Measurements from ENCODE around the gene PARD3. TPM values are rescaled to one million over a fixed set of nuclear protein-coding genes. Genes with fewer than 3 reads are reported as not detected.
"Not testable (repeated sequence)": the region's sequence is repeated elsewhere in the genome, so short reads cannot be mapped to it uniquely, and the experiment has no call there.

PARD3 gene
- polyA plus RNA-seq, 1 donor from 2014 or later = 12.4 TPM

DNA sequence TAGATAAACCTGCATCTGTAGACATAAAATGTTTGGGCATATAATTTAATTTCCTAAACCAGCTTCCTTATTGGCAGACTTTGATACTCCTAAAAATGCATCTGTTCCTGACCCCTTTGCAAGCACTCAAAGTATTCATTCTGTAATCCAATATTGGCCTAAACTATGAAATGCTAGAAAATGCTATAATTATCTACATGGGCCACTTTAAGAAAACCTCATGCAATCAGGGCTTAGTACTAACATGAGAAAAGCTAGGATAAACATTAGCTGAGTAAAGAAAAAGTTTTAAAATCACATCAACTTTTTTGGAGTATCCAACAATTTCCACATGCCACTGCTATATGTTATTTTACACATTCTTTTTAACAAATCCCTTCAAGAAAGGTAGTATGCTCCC lies 57.2 kb downstream of the PARD3 start:
- Histone ChIP-seq H3K79me2 (replicated peaks; ENCODE audit: insufficient read depth, low read length) (peaks cover 30% of the 10 kb centered on the region), H3K36me3 (ENCODE audit: insufficient read depth, low read length) (no peaks in the 10 kb centered on the region), H3K27me3 (ENCODE audit: insufficient read depth, low read depth, low read length) (no peaks in the 10 kb centered on the region), H3K4me3 (ENCODE audit: low read length) (no peak overlapping the region), H3K9me3 (ENCODE audit: low read length) (no peaks in the 10 kb centered on the region), H3K9me2 (ENCODE audit: insufficient read depth, low read length) (no peaks in the 10 kb centered on the region), H2AFZ (ENCODE audit: low read depth, low read length) (no peak overlapping the region), H3F3A (ENCODE audit: insufficient read depth, low read length, poor library complexity, severe bottlenecking) (no peaks in the 10 kb centered on the region), H3K27ac (ENCODE audit: low read length) (no peak overlapping the region), H3K9ac (ENCODE audit: low read length) (no peak overlapping the region), H4K20me1 (ENCODE audit: insufficient read depth) (no peaks in the 10 kb centered on the region), H3K4me2 (ENCODE audit: low read length) (no peak overlapping the region)
- no peak for TF ChIP-seq POLR2AphosphoS5 (IDR thresholded peaks at IDR 0.05)
- TF ChIP-seq EZH2 (IDR thresholded peaks at IDR 0.05; ENCODE audit: borderline replicate concordance, insufficient read depth, low read length, poor library complexity, severe bottlenecking) = no peak
- no peak for TF ChIP-seq TAF1 (IDR thresholded peaks at IDR 0.05; ENCODE audit: low read depth)
- TF ChIP-seq, protein P1, sequence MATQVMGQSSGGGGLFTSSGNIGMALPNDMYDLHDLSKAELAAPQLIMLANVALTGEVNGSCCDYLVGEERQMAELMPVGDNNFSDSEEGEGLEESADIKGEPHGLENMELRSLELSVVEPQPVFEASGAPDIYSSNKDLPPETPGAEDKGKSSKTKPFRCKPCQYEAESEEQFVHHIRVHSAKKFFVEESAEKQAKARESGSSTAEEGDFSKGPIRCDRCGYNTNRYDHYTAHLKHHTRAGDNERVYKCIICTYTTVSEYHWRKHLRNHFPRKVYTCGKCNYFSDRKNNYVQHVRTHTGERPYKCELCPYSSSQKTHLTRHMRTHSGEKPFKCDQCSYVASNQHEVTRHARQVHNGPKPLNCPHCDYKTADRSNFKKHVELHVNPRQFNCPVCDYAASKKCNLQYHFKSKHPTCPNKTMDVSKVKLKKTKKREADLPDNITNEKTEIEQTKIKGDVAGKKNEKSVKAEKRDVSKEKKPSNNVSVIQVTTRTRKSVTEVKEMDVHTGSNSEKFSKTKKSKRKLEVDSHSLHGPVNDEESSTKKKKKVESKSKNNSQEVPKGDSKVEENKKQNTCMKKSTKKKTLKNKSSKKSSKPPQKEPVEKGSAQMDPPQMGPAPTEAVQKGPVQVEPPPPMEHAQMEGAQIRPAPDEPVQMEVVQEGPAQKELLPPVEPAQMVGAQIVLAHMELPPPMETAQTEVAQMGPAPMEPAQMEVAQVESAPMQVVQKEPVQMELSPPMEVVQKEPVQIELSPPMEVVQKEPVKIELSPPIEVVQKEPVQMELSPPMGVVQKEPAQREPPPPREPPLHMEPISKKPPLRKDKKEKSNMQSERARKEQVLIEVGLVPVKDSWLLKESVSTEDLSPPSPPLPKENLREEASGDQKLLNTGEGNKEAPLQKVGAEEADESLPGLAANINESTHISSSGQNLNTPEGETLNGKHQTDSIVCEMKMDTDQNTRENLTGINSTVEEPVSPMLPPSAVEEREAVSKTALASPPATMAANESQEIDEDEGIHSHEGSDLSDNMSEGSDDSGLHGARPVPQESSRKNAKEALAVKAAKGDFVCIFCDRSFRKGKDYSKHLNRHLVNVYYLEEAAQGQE (IDR thresholded peaks at IDR 0.05; ENCODE audit: borderline replicate concordance) = no peak
- TF ChIP-seq, protein P2, sequence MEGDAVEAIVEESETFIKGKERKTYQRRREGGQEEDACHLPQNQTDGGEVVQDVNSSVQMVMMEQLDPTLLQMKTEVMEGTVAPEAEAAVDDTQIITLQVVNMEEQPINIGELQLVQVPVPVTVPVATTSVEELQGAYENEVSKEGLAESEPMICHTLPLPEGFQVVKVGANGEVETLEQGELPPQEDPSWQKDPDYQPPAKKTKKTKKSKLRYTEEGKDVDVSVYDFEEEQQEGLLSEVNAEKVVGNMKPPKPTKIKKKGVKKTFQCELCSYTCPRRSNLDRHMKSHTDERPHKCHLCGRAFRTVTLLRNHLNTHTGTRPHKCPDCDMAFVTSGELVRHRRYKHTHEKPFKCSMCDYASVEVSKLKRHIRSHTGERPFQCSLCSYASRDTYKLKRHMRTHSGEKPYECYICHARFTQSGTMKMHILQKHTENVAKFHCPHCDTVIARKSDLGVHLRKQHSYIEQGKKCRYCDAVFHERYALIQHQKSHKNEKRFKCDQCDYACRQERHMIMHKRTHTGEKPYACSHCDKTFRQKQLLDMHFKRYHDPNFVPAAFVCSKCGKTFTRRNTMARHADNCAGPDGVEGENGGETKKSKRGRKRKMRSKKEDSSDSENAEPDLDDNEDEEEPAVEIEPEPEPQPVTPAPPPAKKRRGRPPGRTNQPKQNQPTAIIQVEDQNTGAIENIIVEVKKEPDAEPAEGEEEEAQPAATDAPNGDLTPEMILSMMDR (IDR thresholded peaks at IDR 0.05; ENCODE audit: poor library complexity, severe bottlenecking) = no peak
- TF ChIP-seq RAD21 (conservative IDR thresholded peaks at IDR 0.05) = no peak
- no peak for TF ChIP-seq EP300 (conservative IDR thresholded peaks at IDR 0.05; ENCODE audit: poor library complexity, severe bottlenecking)

DNA sequence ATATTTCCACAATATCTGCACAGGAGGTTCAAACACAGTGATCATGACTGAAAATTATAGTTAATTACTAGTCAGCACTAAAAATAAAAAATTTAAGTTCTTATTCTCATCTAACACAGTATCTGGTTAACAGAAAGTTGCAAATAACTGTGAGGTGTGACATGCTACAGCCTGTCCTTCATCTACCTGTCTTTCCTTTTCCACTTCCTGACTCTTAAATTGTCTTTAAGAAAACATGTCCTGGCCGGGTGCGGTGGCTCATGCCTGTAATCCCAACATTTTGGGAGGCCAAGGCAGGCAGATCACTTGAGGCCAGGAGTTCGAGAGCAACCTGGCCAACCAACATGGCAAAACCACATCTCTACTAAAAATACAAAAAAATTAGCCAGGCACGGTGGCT lies 57.9 kb downstream of the PARD3 start:
- not testable (repeated sequence) for H3K27ac ChIP-seq (ENCODE audit: low read length); H3K4me3 ChIP-seq (ENCODE audit: low read length); H3K4me2 ChIP-seq (ENCODE audit: low read length); H2AFZ ChIP-seq (ENCODE audit: low read depth, low read length); H4K20me1 ChIP-seq (ENCODE audit: insufficient read depth); H3K9ac ChIP-seq (ENCODE audit: low read length); H3F3A ChIP-seq (ENCODE audit: insufficient read depth, low read length, poor library complexity, severe bottlenecking); H3K36me3 ChIP-seq (ENCODE audit: insufficient read depth, low read length); H3K9me3 ChIP-seq (ENCODE audit: low read length); H3K27me3 ChIP-seq (ENCODE audit: insufficient read depth, low read depth, low read length); H3K9me2 ChIP-seq (ENCODE audit: insufficient read depth, low read length)
- peaks cover 30% of the 10 kb centered on the region for H3K79me2 ChIP-seq (replicated peaks; ENCODE audit: insufficient read depth, low read length)

DNA sequence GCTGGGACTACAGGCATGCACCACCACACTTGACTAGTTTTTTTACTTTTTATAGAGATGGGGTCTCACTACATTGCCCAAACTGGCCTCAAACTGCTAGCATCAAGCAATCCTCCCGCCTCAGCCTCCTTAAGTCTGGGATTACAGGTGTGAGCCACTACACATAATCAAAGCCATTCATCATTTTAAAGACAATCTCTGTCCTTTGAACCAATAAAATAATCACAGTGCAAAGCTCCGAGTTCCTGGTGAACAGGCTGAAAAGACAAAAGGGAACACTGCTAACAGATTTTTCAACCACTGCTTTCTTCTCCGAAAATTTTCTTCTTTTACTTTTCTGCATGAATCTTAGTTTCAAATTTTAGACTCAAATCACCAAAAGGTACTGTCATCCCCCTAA lies 58.5 kb downstream of the PARD3 start:
- H4K20me1 ChIP-seq (ENCODE audit: insufficient read depth) = no peaks in the 10 kb centered on the region
- no peaks in the 10 kb centered on the region for H3K27me3 ChIP-seq (ENCODE audit: insufficient read depth, low read depth, low read length)
- H3K27ac ChIP-seq (ENCODE audit: low read length) = no peak overlapping the region
- TF ChIP-seq EZH2 (IDR thresholded peaks at IDR 0.05; ENCODE audit: borderline replicate concordance, insufficient read depth, low read length, poor library complexity, severe bottlenecking) = no peak
- no peak for TF ChIP-seq MXI1 (conservative IDR thresholded peaks at IDR 0.05; ENCODE audit: poor library complexity, severe bottlenecking)
- no peak for TF ChIP-seq TAF1 (IDR thresholded peaks at IDR 0.05; ENCODE audit: low read depth)
- no peak for TF ChIP-seq EP300 (conservative IDR thresholded peaks at IDR 0.05; ENCODE audit: poor library complexity, severe bottlenecking)
- no peak for TF ChIP-seq RAD21 (conservative IDR thresholded peaks at IDR 0.05)
- TF ChIP-seq, protein P1 (IDR thresholded peaks at IDR 0.05; ENCODE audit: borderline replicate concordance) = no peak
- no peak for TF ChIP-seq SMC3 (conservative IDR thresholded peaks at IDR 0.05; ENCODE audit: poor library complexity)
- no peak for TF ChIP-seq POLR2AphosphoS5 (IDR thresholded peaks at IDR 0.05)
- TF ChIP-seq, protein P2 (IDR thresholded peaks at IDR 0.05; ENCODE audit: poor library complexity, severe bottlenecking) = no peak
- no peaks in the 10 kb centered on the region for H3K9me3 ChIP-seq (ENCODE audit: low read length)
- H3K9ac ChIP-seq (ENCODE audit: low read length) = no peak overlapping the region
- no peaks in the 10 kb centered on the region for H3F3A ChIP-seq (ENCODE audit: insufficient read depth, low read length, poor library complexity, severe bottlenecking)
- no peaks in the 10 kb centered on the region for H3K36me3 ChIP-seq (ENCODE audit: insufficient read depth, low read length)
- H3K4me2 ChIP-seq (ENCODE audit: low read length) = no peak overlapping the region
- H3K4me3 ChIP-seq (ENCODE audit: low read length) = no peak overlapping the region
- H3K79me2 ChIP-seq (replicated peaks; ENCODE audit: insufficient read depth, low read length) = peaks cover 29% of the 10 kb centered on the region
- no peak overlapping the region for H2AFZ ChIP-seq (ENCODE audit: low read depth, low read length)
- no peaks in the 10 kb centered on the region for H3K9me2 ChIP-seq (ENCODE audit: insufficient read depth, low read length)
